Heart left ventricle (tissue), 13 donors: Measurements from ENCODE around the gene HDGFL1.

Experiments used
- POLR2A ChIP-seq, 2 donors: fragments of 450-650 bp; IDR thresholded peaks; one replicate each; pipeline ENCODE4 v1.6.1; 2017; ENCODE audit warnings: antibody characterized with exemption in 2 of 2, mild to moderate bottlenecking in 2 of 2, moderate library complexity in 2 of 2
- TF ChIP-seq, protein P1 (sequence below), 12 donors: fragments of 200-600 bp; sonication (generic) in 4 of 12; IDR thresholded peaks; one replicate each; pipeline versions ENCODE4 v1.5.0 to v1.8.0; 2018 to 2022; ENCODE audit warnings: antibody characterized with exemption in 12 of 12, mild to moderate bottlenecking in 5 of 12
- donor health status: ischemic (EF 13 %, LVEDD 7.1; RV severe dilation, severe dysfunction).
- donor health status: DM: no; HTN: yes; CAD: no.
- donor health status: DM: no; HTN: no; CAD: no.
- donor health status: ischemic (EF 25% LVEDD 6.9; RV normal size, moderate dysfunction).
- donor health status: ischemic (EF 25% LVEDD 5.7; RV mildly dilated, moderate dysfunction).
- donor health status: ischemic (EF 35%, LVEDD 5.7; RV mildly dilated, moderate dysfunction).
- donor health status: nonischemic (EF 11% LVEDD 7.7; RV severe dilation, severe dysfunction).
- donor health status: DM: yes; HTN: yes; CAD: no.
- donor health status: PGD.
- donor health status: ischemic (EF 29% LVEDD 5.4; RV normal size, mild dysfunction).
- donor health status: nonischemic (EF 23%, LVEDD 6.1; RV moderate dilation, normal function).

DNA sequence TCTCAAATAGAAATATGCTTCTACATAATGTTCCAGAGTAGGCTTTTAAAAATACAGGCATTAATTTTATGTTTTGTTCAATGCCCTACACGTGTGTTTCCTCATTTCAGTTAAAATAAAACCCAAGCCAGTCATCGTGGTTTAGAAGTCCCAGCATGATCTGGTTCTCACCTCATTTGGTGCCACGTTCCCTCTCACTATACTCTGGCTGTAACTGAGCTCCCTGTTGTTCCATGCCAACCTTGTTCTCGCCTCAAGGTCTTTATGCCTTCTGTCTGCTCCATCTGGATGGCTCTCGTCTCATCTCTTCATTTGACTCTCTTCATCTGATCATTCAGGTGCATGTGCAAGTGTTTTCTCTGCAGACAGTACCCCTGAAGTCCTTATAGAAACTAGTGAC, 32.6 kb downstream of the HDGFL1 start:
- TF ChIP-seq, protein P1, sequence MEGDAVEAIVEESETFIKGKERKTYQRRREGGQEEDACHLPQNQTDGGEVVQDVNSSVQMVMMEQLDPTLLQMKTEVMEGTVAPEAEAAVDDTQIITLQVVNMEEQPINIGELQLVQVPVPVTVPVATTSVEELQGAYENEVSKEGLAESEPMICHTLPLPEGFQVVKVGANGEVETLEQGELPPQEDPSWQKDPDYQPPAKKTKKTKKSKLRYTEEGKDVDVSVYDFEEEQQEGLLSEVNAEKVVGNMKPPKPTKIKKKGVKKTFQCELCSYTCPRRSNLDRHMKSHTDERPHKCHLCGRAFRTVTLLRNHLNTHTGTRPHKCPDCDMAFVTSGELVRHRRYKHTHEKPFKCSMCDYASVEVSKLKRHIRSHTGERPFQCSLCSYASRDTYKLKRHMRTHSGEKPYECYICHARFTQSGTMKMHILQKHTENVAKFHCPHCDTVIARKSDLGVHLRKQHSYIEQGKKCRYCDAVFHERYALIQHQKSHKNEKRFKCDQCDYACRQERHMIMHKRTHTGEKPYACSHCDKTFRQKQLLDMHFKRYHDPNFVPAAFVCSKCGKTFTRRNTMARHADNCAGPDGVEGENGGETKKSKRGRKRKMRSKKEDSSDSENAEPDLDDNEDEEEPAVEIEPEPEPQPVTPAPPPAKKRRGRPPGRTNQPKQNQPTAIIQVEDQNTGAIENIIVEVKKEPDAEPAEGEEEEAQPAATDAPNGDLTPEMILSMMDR (IDR thresholded peaks at IDR 0.05), result no peak
- TF ChIP-seq POLR2A (IDR thresholded peaks at IDR 0.05), result no peak
